ENCODE data around the gene MAGI2. TPM values are rescaled to one million over a fixed set of nuclear protein-coding genes. Genes with fewer than 3 reads are reported as not detected.

Gene MAGI2
- total RNA-seq, 1 experiment from 2014 or later: 0.25 TPM

GRCh38 chr7:78417180-78417853 is 1036.2 kb downstream of the MAGI2 start:
- no peak for TF ChIP-seq CTCF (IDR thresholded peaks at IDR 0.05; ENCODE audit: insufficient read depth in 1 of 2, low read depth in 1 of 2, low read length in 1 of 2, severe bottlenecking in 1 of 2, unreplicated experiment in 1 of 2)
- H3K27me3 Mint-ChIP-seq (ENCODE audit: insufficient read depth, unreplicated experiment): peaks cover 7% of the 10 kb centered on the region
- POLR2A ChIA-PET: no interaction called here

GRCh38 chr7:78413568-78413967 is 1039.9 kb downstream of the MAGI2 start:
- H3K4me1 Mint-ChIP-seq (ENCODE audit: low read depth, unreplicated experiment): no peaks in the 10 kb centered on the region
- H3K4me1 ChIP-seq: no peaks in the 10 kb centered on the region
- POLR2A ChIA-PET: no interaction called here
- peaks cover 12% of the 10 kb centered on the region for H3K27me3 Mint-ChIP-seq (ENCODE audit: insufficient read depth, unreplicated experiment)
- no peak for DNase-seq
- H3K4me3 ChIP-seq (ENCODE audit: low read depth, low read length): no peak overlapping the region
- CTCF ChIA-PET: no interaction called here
- H3K27me3 ChIP-seq (replicated peaks; ENCODE audit: control insufficient read depth, insufficient read depth, low read length): no peaks in the 10 kb centered on the region
- no peak overlapping the region for H3K4me3 Mint-ChIP-seq (ENCODE audit: unreplicated experiment)
- H3K27ac Mint-ChIP-seq (ENCODE audit: unreplicated experiment): no peak overlapping the region
- TF ChIP-seq CTCF (IDR thresholded peaks at IDR 0.05; ENCODE audit: insufficient read depth in 1 of 2, low read depth in 1 of 2, low read length in 1 of 2, severe bottlenecking in 1 of 2, unreplicated experiment in 1 of 2): no peak
- H3K36me3 Mint-ChIP-seq (ENCODE audit: insufficient read depth, unreplicated experiment): no peaks in the 10 kb centered on the region
- BruUV-seq (replicated peaks): no TSS peak
- H3K9me3 ChIP-seq: no peaks in the 10 kb centered on the region
- no peaks in the 10 kb centered on the region for H3K9me3 Mint-ChIP-seq (ENCODE audit: unreplicated experiment)
- H3K36me3 ChIP-seq (ENCODE audit: control insufficient read depth, insufficient read depth, low read length): no peaks in the 10 kb centered on the region
- intact Hi-C loops (cut with micrococcal nuclease; ENCODE audit: unreplicated experiment): no loop called here

More at GRCh38 chr7:78417180-78417853, 1036.2 kb downstream of the MAGI2 start:
- CTCF ChIA-PET: interaction anchor here (0.6 kb wide), 1 partner anchor 27 kb away, joined by 3 read pairs; no protein-coding TSS in a partner anchor
- no TSS peak for BruUV-seq (replicated peaks)
- Mint-ChIP-seq H3K4me1 (ENCODE audit: low read depth, unreplicated experiment) (no peaks in the 10 kb centered on the region), H3K9me3 (ENCODE audit: unreplicated experiment) (no peaks in the 10 kb centered on the region), H3K27ac (ENCODE audit: unreplicated experiment) (no peak overlapping the region), H3K36me3 (ENCODE audit: insufficient read depth, unreplicated experiment) (no peaks in the 10 kb centered on the region), H3K4me3 (ENCODE audit: unreplicated experiment) (no peak overlapping the region)
- Histone ChIP-seq H3K4me1 (no peaks in the 10 kb centered on the region), H3K27me3 (replicated peaks; ENCODE audit: control insufficient read depth, insufficient read depth, low read length) (no peaks in the 10 kb centered on the region), H3K36me3 (ENCODE audit: control insufficient read depth, insufficient read depth, low read length) (no peaks in the 10 kb centered on the region), H3K9me3 (no peaks in the 10 kb centered on the region), H3K4me3 (ENCODE audit: low read depth, low read length) (no peak overlapping the region)
- no peak for DNase-seq
- intact Hi-C loops (cut with micrococcal nuclease; ENCODE audit: unreplicated experiment): no loop called here

GRCh38 chr7:78412216-78412858 is 1041.1 kb downstream of the MAGI2 start:
- Mint-ChIP-seq H3K4me1 (ENCODE audit: low read depth, unreplicated experiment) (no peaks in the 10 kb centered on the region), H3K27me3 (ENCODE audit: insufficient read depth, unreplicated experiment) (peaks cover 12% of the 10 kb centered on the region), H3K27ac (ENCODE audit: unreplicated experiment) (no peak overlapping the region), H3K4me3 (ENCODE audit: unreplicated experiment) (no peak overlapping the region), H3K36me3 (ENCODE audit: insufficient read depth, unreplicated experiment) (no peaks in the 10 kb centered on the region), H3K9me3 (ENCODE audit: unreplicated experiment) (no peaks in the 10 kb centered on the region)
- CTCF ChIA-PET: no interaction called here
- intact Hi-C loops (cut with micrococcal nuclease; ENCODE audit: unreplicated experiment): no loop called here
- POLR2A ChIA-PET: no interaction called here
- TF ChIP-seq CTCF (IDR thresholded peaks at IDR 0.05; ENCODE audit: insufficient read depth in 1 of 2, low read depth in 1 of 2, low read length in 1 of 2, severe bottlenecking in 1 of 2, unreplicated experiment in 1 of 2): no peak
- no TSS peak for BruUV-seq (replicated peaks)
- no peak overlapping the region for H3K4me3 ChIP-seq (ENCODE audit: low read depth, low read length)
- H3K9me3 ChIP-seq: no peaks in the 10 kb centered on the region
- H3K4me1 ChIP-seq: no peaks in the 10 kb centered on the region
- H3K27me3 ChIP-seq (replicated peaks; ENCODE audit: control insufficient read depth, insufficient read depth, low read length): no peaks in the 10 kb centered on the region
- no peaks in the 10 kb centered on the region for H3K36me3 ChIP-seq (ENCODE audit: control insufficient read depth, insufficient read depth, low read length)
- DNase-seq: no peak
